CD14-positive monocyte (primary cell): Measurements from ENCODE around the gene KIF3B. TPM values are rescaled to one million over a fixed set of nuclear protein-coding genes. Genes with fewer than 3 reads are reported as not detected.
A peak's percentile ranks its signal among the peaks of the same experiment; 100 is the strongest.
"Not testable (repeated sequence)": the region's sequence is repeated elsewhere in the genome, so short reads cannot be mapped to it uniquely, and the experiment has no call there.

Experiments
- DNase-seq, 3 donors: peaks; one replicate each; pipeline ENCODE4 v3.0.0-alpha.2; 2011 to 2022
- H2AFZ ChIP-seq: 2 replicates; pipeline ENCODE4 v1.6.0; 2012; ENCODE audit warnings: mild to moderate bottlenecking, low read depth, low read length, inconsistent platforms; ENCODE audit not compliant: insufficient read depth, poor library complexity, severe bottlenecking
- H3K27ac ChIP-seq, 2 donors: 1 replicate in 1 of 2; 2 replicates in 1 of 2; pipeline ENCODE4 v1.5.1; 2012 to 2013; ENCODE audit warnings: low read length in 2 of 2, control low read depth in 1 of 2, inconsistent platforms in 1 of 2, low read depth in 1 of 2, mild to moderate bottlenecking in 1 of 2
- H3K27me3 ChIP-seq, 2 donors: one replicate each; pipeline versions ENCODE4 v1.6.0 to v1.6.1; 2011 to 2013; ENCODE audit warnings: low read length in 2 of 2; ENCODE audit not compliant: control insufficient read depth in 2 of 2, insufficient read depth in 2 of 2
- H3K36me3 ChIP-seq, 2 donors: replicated peaks in 1 of 2; 1 replicate in 1 of 2; 2 replicates in 1 of 2; pipeline versions ENCODE4 v1.5.1 to v1.6.1; 2012 to 2013; ENCODE audit warnings: low read length in 2 of 2, control low read depth in 1 of 2, inconsistent platforms in 1 of 2, mild to moderate bottlenecking in 1 of 2; ENCODE audit not compliant: insufficient read depth in 2 of 2, control insufficient read depth in 1 of 2
- H3K4me1 ChIP-seq, 2 donors: 1 replicate in 1 of 2; 2 replicates in 1 of 2; pipeline versions ENCODE4 v1.5.1 to v1.6.1; 2012 to 2013; ENCODE audit warnings: low read length in 2 of 2, control low read depth in 1 of 2, inconsistent platforms in 1 of 2, mild to moderate bottlenecking in 1 of 2, moderate library complexity in 1 of 2; ENCODE audit not compliant: insufficient read depth in 2 of 2, control insufficient read depth in 1 of 2
- H3K4me2 ChIP-seq: replicated peaks from 2 replicates; pipeline ENCODE3; 2012; ENCODE audit warnings: low read length, moderate library complexity, mild to moderate bottlenecking; ENCODE audit not compliant: poor library complexity, severe bottlenecking; ENCODE audit errors: extremely low read depth
- H3K4me3 ChIP-seq, 3 experiments: fragments of 200-600 bp in 1 of 3; sonication (generic) in 1 of 3; replicated peaks in 1 of 3; 1 replicate in 2 of 3; 2 replicates in 1 of 3; pipeline ENCODE4 v1.5.1; 2011 to 2013; ENCODE audit warnings: low read length in 3 of 3, mild to moderate bottlenecking in 3 of 3, control low read depth in 2 of 3, low read depth in 2 of 3, inconsistent platforms in 1 of 3, moderate library complexity in 1 of 3
- H3K79me2 ChIP-seq: 2 replicates; pipeline ENCODE4 v1.6.0; 2012; ENCODE audit warnings: mild to moderate bottlenecking, control low read depth, inconsistent platforms, low read length, moderate library complexity; ENCODE audit not compliant: insufficient read depth
- H3K9ac ChIP-seq: 2 replicates; pipeline ENCODE4 v1.6.0; 2017; ENCODE audit warnings: low read length, mild to moderate bottlenecking; ENCODE audit not compliant: insufficient read depth, poor library complexity, severe bottlenecking
- H3K9me3 ChIP-seq, 2 donors: replicated peaks in 1 of 2; 1 replicate in 1 of 2; 2 replicates in 1 of 2; pipeline versions ENCODE4 v1.5.1 to v1.6.1; 2012 to 2013; ENCODE audit warnings: low read length in 2 of 2, control low read depth in 1 of 2; ENCODE audit not compliant: control insufficient read depth in 1 of 2, insufficient read depth in 1 of 2
- H4K20me1 ChIP-seq: 2 replicates; pipeline ENCODE4 v1.6.0; 2012; ENCODE audit warnings: mild to moderate bottlenecking, low read length, control low read depth, moderate library complexity; ENCODE audit not compliant: insufficient read depth
- H3K27ac Mint-ChIP-seq, 7 donors: one replicate each; pipeline ENCODE4 v1.8.0; 2020; ENCODE audit warnings: mild to moderate bottlenecking in 7 of 7, mixed read lengths in 7 of 7, moderate library complexity in 6 of 7, inconsistent platforms in 2 of 7
- H3K27me3 Mint-ChIP-seq, 3 donors: one replicate each; pipeline ENCODE4 v1.8.0; 2021 to 2022; ENCODE audit warnings: low read depth in 3 of 3, mild to moderate bottlenecking in 3 of 3, mixed read lengths in 3 of 3, moderate library complexity in 3 of 3, inconsistent platforms in 1 of 3
- H3K36me3 Mint-ChIP-seq, 2 donors: one replicate each; pipeline ENCODE4 v1.8.0; 2020; ENCODE audit warnings: mixed read lengths in 2 of 2, inconsistent platforms in 1 of 2, mild to moderate bottlenecking in 1 of 2
- H3K4me1 Mint-ChIP-seq: one replicate; pipeline ENCODE4 v1.8.0; 2020; ENCODE audit warnings: mild to moderate bottlenecking, mixed read lengths
- H3K4me3 Mint-ChIP-seq, 2 donors: one replicate each; pipeline ENCODE4 v1.8.0; 2020; ENCODE audit warnings: mild to moderate bottlenecking in 2 of 2, mixed read lengths in 2 of 2, moderate library complexity in 1 of 2
- H3K9me3 Mint-ChIP-seq, 7 donors: one replicate each; pipeline ENCODE4 v1.8.0; 2020 to 2022; ENCODE audit warnings: mixed read lengths in 7 of 7, mild to moderate bottlenecking in 6 of 7, moderate library complexity in 6 of 7, inconsistent platforms in 2 of 7
- CTCF ChIP-seq: fragments of 200-600 bp; IDR thresholded peaks from one replicate; pipeline ENCODE4 v1.8.0; 2022; ENCODE audit warnings: antibody characterized with exemption, mild to moderate bottlenecking
- WGBS: methylation state at CpG from one replicate; pipeline ENCODE4 v1.1.5; 2013; ENCODE audit warnings: missing lambda C conversion rate; ENCODE audit not compliant: insufficient coverage; 5-methylcytosine and 5-hydroxymethylcytosine counted together
- intact Hi-C, 2 donors: fragments of 100-400 bp; cut with micrococcal nuclease; formaldehyde crosslinking; loops; one replicate each; pipeline versions ENCODE4 v1.15.0 to v1.15.1; 2023
- polyA plus RNA-seq, 3 donors: library from polyadenylated mRNA; depleted of rRNA in 1 of 3; unstranded in 2 of 3; stranded (reverse) in 1 of 3; fragments of 300-500 nt in 2 of 3; fragments of >200 nt in 1 of 3; fragmentation: Illumina TruSeq in 2 of 3; gene quantifications; 1 replicate in 2 of 3; 2 replicates in 1 of 3; pipeline ENCODE4 v1.2.3, GENCODE V29; 2012 to 2021

The KIF3B gene
- polyA plus RNA-seq, 3 donors: 1.5 to 7.5 (median 3.4) TPM

- intact Hi-C loops: no loop called here
- peaks cover 36 to 66% of the 10 kb centered on the region in 2 donors for H3K36me3 Mint-ChIP-seq
- H3K4me1 Mint-ChIP-seq: peaks cover 4% of the 10 kb centered on the region
- H3K27me3 Mint-ChIP-seq: no peaks in the 10 kb centered on the region
- H3K9me3 ChIP-seq: no peaks in the 10 kb centered on the region
- no peak for TF ChIP-seq CTCF
- H3K4me3 Mint-ChIP-seq: no peak overlapping the region
- no peaks in the 10 kb centered on the region for H3K4me1 ChIP-seq
- no peaks in the 10 kb centered on the region for H3K9me3 Mint-ChIP-seq
- WGBS: no CpG with 5 or more reads among the region's 2 CpGs
- H3K4me3 ChIP-seq: no peak overlapping the region
- no peak overlapping the region for H2AFZ ChIP-seq
- H3K79me2 ChIP-seq: peaks cover 65% of the 10 kb centered on the region
- no peaks in the 10 kb centered on the region for H3K27me3 ChIP-seq
- no peak for DNase-seq
- peaks cover 38 to 86% of the 10 kb centered on the region in 2 donors for H3K36me3 ChIP-seq
- H3K4me2 ChIP-seq: no peak overlapping the region
- no peak overlapping the region for H3K27ac ChIP-seq
- H3K9ac ChIP-seq: no peak overlapping the region
- H4K20me1 ChIP-seq: peaks cover 25% of the 10 kb centered on the region
- peak overlapping the region in 2 of 7 donors; percentile 28 to 55 for H3K27ac Mint-ChIP-seq
Observed at GRCh38 chr20:32370897-32371296, 93.4 kb downstream of the KIF3B start.

- no peak overlapping the region for H3K4me3 Mint-ChIP-seq
- Histone ChIP-seq H3K4me1 (no peaks in the 10 kb centered on the region), H3K79me2 (peaks cover 20% of the 10 kb centered on the region), H3K9me3 (no peaks in the 10 kb centered on the region), H3K4me2 (no peak overlapping the region), H3K27me3 (no peaks in the 10 kb centered on the region), H2AFZ (no peak overlapping the region), H3K36me3 (peaks cover 19 to 64% of the 10 kb centered on the region in 2 donors), H3K27ac (no peak overlapping the region), H3K9ac (no peak overlapping the region), H3K4me3 (no peak overlapping the region), H4K20me1 (peaks cover 6% of the 10 kb centered on the region)
- no peak for TF ChIP-seq CTCF
- DNase-seq: no peak
- H3K27me3 Mint-ChIP-seq: no peaks in the 10 kb centered on the region
- WGBS: 100% methylated on average over 1 of the region's 2 CpGs
- H3K4me1 Mint-ChIP-seq: no peaks in the 10 kb centered on the region
- H3K27ac Mint-ChIP-seq: peak overlapping the region in 1 of 7 donors; percentile 25
- no peaks in the 10 kb centered on the region for H3K9me3 Mint-ChIP-seq
- H3K36me3 Mint-ChIP-seq: peaks cover 20 to 60% of the 10 kb centered on the region in 2 donors
- intact Hi-C loops: no loop called here
Observed at GRCh38 chr20:32378461-32378860, 101.0 kb downstream of the KIF3B start.

- DNase-seq, H3K4me2 ChIP-seq, H3K4me3 ChIP-seq, H3K9ac ChIP-seq, H3K4me3 Mint-ChIP-seq, H3K9me3 Mint-ChIP-seq, H3K4me1 ChIP-seq, H3K27me3 ChIP-seq, H3K4me1 Mint-ChIP-seq, intact Hi-C loops, H3K9me3 ChIP-seq, H3K27me3 Mint-ChIP-seq, H2AFZ ChIP-seq, H3K27ac ChIP-seq: not testable (repeated sequence)
- Mint-ChIP-seq H3K36me3 (peaks cover 23 to 59% of the 10 kb centered on the region in 2 donors), H3K27ac (peak overlapping the region in 1 of 7 donors; percentile 6)
- WGBS: 71% methylated on average over 4 of the region's 9 CpGs
- Histone ChIP-seq H4K20me1 (peaks cover 14% of the 10 kb centered on the region), H3K79me2 (peaks cover 28% of the 10 kb centered on the region), H3K36me3 (peaks cover 13 to 63% of the 10 kb centered on the region in 2 donors)
Observed at GRCh38 chr20:32380037-32380436, 102.6 kb downstream of the KIF3B start.
